Activated CD4-positive, alpha-beta T cell treated with anti-CD3 and anti-CD28 coated beads, Interleukin-2, amount 50 U/mL, for 24 hours (primary cell): Measurements from ENCODE around the gene UNC119B.
"Not testable (repeated sequence)": the region's sequence is repeated elsewhere in the genome, so short reads cannot be mapped to it uniquely, and the experiment has no call there.

Experiments used
- DNase-seq, 2 donors: peaks; one replicate each; pipeline ENCODE4 v3.0.0-alpha.2; 2020; ENCODE audit warnings: low read depth in 1 of 2, low spot score in 1 of 2

UNC119B gene

DNA sequence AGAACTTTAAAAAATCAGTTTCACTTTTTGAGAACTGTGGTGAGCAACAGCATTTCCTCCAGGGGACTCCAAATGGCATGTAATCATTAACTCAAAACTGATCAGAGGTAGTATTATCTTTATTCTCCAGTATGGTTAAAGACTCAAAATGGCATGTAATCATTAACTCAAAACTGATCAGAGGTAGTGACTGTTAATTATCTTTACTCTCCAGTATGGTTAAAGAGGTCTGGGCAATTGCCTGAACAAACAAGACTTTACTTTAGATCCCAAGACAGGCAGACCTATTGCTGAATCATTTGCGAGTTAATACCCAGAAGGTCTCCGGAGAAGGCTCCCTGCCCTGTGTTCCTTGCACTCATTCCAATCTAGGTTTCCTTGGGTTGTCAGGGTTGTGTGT is 8.8 kb downstream of the UNC119B start:
- DNase-seq: no peak

DNA sequence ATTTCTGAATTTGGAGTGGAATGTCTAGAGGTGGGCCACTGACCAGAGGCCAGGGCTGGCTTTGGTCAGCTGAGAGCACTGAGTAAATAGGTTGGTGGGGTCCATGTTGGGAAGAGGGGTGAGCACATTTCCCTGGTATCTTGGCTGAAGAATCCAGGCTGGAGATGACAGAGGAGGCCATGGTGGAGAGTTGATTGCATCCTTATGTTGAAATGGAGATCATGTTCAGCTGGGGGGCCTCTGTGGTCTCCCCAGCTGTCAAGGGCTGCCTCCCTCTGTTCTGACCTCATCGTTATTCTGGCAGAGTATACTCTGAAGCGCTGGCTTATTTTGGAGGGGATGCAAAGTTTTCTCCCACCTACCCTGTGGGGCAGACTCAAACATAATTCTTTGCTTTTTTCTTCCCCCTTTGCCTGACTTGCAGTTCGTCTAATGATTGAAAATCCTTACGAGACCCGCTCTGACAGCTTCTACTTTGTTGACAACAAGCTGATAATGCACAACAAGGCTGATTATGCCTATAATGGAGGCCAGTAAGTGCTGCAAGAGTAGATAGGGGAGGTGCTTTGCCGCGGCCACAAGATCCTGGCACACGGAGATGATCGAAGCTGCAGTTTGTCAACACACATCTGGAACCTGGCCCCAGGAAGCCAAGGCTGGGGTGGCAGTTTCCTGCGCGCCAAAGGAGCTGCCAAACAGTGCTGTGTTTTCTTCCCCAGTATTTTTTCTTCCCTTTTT is 9.4 kb downstream of the UNC119B start:
- no peak for DNase-seq

DNA sequence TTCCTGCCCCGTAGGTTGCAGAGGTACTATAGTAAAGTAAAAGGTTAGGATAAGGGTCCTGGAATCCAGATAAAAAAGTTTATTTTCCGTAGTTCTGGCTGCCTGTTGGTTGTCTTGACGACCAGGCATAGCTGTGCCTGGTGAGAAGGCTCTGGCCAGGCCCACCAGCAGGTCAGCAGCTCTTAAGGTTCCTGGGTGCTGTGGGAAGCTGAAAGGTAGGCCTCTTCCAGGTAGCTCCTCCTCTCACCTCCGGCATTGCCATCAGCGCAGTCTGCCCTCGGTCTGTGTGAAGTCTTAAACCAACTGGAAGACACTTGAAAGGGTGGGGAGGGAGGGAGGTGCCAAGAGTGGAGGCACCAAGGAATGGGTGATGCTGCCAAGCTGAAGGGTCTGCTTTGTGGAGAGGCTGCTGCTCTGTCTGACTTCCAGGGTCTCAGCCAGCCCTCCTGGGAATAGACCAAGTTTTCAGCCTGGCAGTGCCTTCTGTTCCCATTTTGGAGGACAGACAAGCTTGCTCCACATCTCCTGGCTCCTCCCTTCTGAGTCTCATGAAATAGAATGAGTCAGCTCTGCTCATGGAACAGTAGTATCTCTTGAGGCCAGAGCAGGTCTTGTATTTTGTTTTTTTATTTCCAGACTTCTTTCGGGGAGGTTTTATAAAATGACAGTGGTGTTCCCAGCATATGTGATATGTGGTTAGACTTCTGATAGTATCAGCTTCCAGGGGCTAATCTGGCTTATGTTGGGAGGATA is 10.2 kb downstream of the UNC119B start:
- DNase-seq: no peak

DNA sequence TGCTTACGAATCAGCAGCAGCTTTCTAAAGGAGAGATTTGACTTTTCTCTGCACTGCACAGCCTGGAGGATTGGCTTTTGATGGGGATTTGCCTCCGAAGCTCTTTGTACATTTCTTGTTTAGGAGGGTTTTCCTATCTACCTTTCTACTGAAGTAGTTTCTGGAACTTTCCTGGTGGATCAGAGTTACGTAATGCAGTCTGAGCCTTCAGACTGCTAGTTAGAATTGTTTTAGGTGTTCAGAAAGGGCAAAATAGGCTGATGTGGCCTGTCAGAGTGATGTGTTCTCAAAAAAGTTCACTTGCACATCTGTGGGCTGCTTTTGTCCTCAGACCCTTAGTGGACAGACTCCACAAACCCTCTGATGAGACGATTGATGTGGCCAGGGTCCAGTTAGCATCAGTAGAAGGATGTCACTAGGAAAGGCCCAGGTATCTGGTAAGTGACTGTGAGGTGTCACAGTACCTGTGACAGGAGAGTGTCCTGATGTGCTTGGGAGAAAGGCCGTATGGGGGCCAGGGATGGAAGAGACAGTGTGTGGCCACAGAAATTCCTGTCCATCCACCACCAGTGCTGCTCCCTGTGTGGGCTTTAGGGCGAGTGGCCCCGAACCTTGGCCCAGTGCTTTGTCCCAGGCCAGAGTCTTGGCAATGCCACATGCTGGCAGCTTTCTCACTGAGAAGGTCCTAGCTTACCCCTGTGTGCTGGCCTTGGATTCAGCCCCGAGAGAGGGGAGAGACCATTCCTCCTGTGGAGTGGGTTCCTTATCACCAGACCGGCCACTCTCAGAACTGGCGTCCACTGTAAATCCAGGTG is 10.9 kb downstream of the UNC119B start:
- DNase-seq: no peak

DNA sequence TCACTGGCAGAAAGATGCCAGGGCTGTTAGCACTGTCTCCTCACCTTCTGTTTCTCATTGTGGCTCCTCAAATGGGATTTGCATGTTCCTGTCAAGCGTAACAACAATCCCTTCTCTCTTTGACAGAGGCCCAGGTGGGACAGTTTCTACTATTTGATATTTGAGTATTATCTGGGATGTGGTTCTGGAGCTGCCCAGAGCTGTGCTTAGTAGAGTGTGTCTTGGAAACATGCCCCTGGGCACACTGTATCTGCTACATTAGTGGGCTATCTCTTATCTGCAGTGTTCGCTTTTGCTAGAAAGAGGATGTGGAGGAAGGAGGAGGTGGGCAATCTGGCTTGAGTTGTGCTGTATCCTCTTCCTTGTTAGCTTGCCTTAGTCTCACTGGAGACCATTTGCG is 11.6 kb downstream of the UNC119B start:
- DNase-seq: no peak

DNA sequence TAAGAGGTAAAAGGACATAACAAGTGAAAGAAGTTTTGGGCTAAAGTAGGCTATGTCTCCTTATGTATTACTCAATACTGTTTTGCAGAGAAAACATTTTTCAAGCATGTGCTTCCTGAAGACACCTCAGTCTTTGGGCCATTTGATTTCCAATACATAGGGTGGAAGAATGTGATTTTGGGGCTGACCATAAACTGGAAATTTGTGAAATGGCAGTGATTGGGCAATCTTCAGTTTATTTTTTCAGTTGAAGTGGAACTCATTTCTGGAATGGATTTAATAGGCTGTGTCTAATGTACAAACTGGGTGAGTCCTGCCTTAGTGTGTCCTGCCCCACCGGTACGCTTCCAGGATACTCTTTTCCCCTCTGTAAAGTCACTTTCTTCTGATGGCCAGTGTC is 12.5 kb downstream of the UNC119B start:
- no peak for DNase-seq

DNA sequence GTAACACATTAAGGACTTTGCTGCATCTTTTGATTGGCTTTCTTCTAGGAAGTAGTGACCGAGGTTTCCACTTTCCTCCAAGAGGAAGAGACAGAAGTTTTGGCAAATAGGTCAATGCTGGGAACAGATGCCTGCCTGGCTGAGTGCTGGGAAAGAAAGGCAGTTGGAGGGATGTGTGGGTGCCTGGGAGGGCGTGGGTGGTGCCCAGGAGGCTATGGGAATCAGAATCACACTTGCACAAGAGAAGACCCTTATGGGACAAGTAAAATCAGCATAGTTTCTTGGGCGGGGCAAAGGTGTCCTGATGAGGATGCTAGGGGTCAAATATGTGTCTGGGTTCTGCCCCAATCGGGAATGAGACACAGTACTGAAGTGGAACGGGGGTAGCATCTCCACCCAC is 14.5 kb downstream of the UNC119B start:
- DNase-seq: no peak

DNA sequence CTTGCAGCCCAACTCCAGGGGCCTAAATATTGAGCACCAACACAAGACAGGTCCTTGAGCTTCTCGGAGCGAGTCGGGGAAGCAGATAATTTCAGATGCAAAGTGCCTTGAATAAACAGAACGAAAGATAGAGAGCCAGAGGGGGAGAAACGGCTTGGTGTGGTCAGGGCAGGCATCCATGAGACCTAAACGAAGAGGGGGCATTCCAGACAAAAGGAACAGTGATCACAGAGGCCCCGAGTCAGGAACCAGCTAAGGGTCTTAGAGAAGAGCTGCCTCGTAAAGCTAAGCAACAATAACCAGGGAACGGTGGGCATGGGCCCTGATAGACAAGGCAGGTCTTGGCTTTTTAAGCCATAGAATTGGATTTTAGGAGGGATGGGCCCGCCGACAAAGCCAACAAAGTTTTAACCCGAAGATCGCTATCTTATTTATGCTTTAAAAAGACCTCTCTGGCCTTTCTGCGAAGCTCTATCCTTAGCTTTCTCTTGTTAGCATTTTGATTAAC is 14.9 kb downstream of the UNC119B start:
- no peak for DNase-seq

DNA sequence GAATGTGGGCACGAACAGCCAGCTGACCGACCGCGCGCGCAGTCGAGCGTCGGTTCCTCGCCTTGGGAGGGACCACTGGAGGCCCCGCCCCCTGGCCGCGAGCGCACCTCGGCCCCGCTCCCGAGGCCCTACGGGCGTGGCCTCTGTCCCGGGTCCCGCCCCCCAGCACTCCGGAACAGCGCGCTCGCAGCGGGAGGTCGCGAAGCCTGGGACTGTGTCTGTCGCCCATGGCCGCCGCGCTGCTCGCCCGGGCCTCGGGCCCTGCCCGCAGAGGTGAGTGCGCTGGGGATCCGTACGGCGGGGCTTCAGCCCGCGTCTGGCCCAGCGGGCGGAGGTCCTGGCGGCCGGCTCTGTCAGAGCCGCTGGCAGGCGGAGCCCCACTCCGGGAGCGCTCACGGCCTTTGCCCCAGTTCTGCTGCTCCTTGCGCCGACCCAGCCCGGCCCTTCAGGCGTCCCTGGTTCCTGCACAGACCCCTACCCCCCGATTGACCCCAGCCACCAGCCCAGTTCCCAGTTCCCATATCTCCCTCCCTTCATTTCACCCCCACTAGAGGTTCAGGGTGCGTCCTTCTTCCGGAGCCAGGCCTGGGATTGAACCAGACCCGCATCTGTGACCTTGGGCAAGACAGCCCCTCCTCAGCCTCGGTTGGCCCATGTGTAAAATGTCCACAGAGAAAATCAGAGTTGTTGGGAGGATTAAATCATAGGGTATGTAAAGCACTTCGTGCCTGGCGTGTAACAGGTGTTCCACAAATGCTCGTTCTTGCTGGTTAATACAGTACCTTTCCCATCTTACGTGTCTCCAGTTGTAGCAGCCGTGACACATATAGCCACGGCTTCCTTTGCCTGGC is 15.6 kb downstream of the UNC119B start, which contains the start of gene ACADS:
TSS of gene ACADS (plus strand) at position 168 of the 851 bp plus-strand sequence. CDS start at position 228, 60 bp downstream.
- DNase-seq: peak; percentile 72 to 79

DNA sequence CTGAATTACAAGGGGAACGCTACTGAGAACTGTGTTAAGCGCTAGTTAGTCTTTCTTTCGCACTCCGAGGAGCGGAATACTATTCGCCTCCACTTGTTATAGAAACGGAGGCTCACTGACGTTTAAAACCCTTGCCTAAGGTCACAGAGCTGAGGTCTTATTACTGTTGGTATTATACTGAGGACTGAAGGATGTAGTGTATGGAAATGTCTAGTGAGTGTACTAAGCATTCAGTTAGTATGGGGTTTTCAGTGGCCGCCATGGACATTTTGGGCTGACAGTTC is 16.2 kb downstream of the UNC119B start:
- DNase-seq: no peak

DNA sequence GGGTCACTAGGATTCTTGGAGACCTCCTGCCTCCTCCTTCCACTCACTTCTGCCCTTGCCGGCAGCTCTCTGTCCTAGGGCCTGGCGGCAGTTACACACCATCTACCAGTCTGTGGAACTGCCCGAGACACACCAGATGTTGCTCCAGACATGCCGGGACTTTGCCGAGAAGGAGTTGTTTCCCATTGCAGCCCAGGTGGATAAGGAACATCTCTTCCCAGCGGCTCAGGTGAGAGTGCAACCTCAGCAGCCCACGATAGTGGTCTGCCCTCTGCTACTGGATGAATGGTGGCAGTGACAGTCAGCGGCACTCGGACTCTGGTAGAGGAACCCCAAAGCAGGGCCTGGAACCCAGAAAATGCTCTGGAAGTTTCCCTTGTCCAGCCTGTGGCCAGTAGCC is 16.7 kb downstream of the UNC119B start:
- DNase-seq: no peak

DNA sequence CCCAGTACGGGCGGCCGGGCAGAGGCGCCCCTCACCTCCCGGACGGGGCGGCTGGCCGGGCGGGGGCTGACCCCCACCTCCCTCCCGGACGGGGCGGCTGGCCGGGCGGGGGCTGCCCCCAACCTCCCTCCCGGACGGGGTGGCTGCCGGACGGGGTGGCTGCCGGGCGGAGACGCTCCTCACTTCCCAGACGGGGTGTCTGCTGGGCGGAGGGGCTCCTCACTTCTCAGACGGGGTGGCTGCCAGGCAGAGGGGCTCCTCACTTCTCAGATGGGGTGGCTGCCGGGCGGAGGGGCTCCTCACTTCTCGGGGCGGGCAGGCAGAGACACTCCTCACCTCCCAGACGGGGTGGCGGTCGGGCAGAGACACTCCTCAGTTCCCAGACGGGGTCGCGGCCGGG is 21.9 kb downstream of the UNC119B start:
- DNase-seq: not testable (repeated sequence)

DNA sequence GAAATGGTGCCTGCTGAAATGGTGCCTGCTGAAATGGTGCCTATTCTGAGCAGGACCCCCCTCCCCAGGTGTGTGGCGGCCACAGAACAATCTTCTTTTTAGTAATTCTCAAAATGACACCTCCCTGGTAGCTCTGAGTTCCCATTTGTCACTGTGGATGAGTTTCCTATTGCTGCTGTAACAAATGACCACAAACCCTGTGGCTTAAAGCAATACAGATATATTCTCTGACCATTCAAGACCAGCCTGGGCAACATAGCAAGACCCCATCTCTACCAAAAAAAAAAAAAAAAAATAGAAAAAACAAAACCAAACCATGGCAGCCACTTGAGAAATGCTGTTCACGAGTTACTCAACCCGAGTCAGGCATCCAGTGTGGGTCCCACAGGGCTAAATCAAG is 23.3 kb downstream of the UNC119B start:
- DNase-seq: no peak

DNA sequence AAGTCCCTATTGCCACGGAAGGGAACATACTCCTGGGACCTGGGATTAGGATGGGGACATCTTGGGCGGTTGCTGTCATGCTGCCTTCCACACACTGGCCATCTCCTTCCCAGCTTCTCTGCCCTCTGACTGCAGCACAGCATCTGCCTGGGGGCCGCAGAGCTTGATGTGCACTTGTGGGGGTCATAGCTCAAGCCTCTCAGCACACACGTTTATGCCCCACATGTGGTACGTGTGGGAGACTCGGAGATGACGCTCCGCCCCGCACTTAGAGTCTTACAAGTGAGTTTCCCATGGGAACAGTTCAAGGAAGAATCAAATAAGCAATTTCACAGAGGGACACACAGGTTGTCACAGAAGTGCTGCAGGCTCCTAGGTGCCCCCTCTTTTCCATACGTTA is 24.0 kb downstream of the UNC119B start:
- no peak for DNase-seq

DNA sequence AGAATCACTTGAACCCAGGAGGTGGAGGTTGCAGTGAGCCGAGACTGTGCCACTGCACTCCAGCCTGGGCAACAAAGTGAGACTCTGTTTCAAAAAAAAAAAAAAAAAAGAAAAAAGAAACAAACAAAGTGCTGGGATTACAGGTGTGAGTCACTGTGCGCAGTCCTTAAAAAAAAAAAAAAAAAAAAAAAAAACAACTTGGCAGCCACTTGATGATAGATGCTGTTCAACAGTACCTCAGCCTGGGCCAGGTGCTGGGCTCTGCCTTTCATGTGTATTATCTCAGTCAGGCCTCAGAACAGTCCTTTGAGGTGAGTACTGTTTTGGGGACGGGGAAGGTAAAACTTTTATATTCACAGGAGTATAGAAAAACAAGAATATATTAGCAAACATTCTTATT is 24.9 kb downstream of the UNC119B start:
- no peak for DNase-seq

DNA sequence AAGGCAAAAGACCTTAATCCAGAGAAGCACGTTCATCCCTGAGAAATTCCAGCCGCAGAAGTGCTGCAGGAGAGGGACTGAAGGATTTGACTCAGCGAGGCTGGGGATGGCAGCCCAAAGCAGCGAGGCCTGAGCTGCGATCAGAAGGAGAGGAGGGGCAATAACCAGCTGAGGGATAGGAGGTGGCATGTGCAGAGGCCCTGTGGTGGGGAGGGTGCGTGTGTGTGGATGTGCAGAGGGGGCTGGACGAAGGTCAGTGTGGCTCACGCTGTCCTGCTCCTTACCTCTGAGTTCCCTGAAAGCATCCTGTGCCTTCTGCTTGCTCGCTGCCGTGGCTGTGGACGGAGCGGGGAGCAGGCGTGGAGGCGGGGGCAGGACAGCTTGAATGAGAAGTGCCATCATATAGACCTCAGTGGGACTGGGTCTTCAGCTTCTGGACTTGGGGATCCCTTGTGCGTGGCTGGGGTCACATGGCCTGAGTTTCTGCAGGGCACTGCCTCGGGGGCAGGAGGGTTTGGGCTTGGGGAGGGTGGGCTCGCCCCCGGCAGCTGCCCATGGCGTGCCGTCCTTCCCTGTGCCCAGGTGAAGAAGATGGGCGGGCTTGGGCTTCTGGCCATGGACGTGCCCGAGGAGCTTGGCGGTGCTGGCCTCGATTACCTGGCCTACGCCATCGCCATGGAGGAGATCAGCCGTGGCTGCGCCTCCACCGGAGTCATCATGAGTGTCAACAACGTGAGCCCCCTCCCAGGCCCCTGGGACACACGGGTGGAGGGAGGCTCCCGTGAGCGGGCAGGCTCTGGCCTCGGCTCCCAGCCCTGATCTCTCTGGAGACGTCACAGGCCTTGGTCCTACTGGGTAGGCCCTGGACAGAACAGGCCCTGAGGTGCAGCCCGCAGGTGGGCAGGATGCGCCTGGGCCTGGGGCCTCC is 26.4 kb downstream of the UNC119B start:
- no peak for DNase-seq

DNA sequence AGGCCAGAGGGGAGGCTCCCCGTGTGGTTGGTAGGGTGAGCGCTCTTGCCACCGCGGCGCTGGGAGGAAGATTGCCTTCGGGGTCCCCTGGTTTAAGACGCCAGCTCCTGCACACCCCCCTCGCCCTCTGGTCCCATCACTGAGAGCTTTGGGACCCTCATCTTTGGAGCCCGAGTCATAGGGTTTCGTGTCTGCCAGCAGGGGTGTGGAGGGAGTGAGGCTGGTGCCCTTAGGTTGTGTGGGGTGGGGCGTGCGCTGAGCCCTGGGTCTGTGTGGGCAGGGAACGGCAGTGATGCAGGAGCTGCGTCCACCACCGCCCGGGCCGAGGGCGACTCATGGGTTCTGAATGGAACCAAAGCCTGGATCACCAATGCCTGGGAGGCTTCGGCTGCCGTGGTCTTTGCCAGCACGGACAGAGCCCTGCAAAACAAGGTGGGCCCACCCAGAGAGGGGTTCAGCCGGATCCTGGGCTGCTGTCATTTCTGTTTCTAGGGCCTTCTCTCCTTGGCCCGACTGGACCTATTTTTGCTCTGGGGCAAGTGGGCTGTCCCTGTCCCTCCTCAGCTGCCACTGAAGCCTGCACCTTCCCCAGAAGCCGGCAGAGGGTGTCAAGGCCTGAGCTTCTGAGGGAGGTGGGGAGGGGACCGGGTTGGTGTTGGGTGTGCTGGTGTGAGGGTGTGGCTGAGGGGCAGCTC is 27.4 kb downstream of the UNC119B start:
- no peak for DNase-seq

DNA sequence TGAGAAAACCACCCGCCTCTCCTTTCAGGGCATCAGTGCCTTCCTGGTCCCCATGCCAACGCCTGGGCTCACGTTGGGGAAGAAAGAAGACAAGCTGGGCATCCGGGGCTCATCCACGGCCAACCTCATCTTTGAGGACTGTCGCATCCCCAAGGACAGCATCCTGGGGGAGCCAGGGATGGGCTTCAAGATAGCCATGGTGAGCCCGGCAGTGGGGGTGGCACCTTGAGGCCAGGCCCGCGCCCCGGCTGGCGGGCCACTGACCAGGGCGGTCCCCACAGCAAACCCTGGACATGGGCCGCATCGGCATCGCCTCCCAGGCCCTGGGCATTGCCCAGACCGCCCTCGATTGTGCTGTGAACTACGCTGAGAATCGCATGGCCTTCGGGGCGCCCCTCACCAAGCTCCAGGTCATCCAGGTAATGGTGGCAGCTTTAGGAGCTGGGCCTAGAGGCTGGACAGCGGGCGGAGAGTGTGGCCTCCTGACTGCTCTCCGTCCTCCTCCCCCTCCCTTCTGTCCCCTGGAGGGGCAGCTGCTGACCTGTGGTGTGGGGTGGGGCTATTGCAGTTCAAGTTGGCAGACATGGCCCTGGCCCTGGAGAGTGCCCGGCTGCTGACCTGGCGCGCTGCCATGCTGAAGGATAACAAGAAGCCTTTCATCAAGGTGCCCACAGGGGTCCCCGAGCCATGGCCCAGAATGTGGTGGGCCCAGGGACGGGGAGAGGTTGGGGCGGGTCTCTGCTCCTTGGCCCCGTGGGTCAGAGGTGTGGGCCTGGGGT is 28.2 kb downstream of the UNC119B start:
- no peak for DNase-seq
